Muscle of arm (tissue), 12 donors: Measurements from ENCODE around the gene GAN. TPM values are rescaled to one million over a fixed set of nuclear protein-coding genes. Genes with fewer than 3 reads are reported as not detected.
A peak's percentile ranks its signal among the peaks of the same experiment; 100 is the strongest.
"Not testable (repeated sequence)": the region's sequence is repeated elsewhere in the genome, so short reads cannot be mapped to it uniquely, and the experiment has no call there.

ENCODE experiments used
- DNase-seq: peaks from one replicate; pipeline ENCODE4 v3.0.0-alpha.2; 2013
- polyA plus RNA-seq, 12 donors: library from polyadenylated mRNA; unstranded; fragments of 120-200 nt; gene quantifications; one replicate each; pipeline ENCODE4 v1.2.1, GENCODE V29; 2013; ENCODE audit not compliant: insufficient read length in 12 of 12

GAN gene
- polyA plus RNA-seq, 12 donors = 1.8 to 3.8 (median 2.9) TPM; not detected in 1

- no peak for DNase-seq
Observed at GRCh38 chr16:81397879-81398520, 83.2 kb downstream of the GAN start.

- no peak for DNase-seq
Observed at GRCh38 chr16:81399909-81400308, 85.1 kb downstream of the GAN start.

GRCh38 chr16:81401035-81401950, 86.5 kb downstream of the GAN start:
- no peak for DNase-seq

- no peak for DNase-seq
Observed at GRCh38 chr16:81403208-81403600, 88.4 kb downstream of the GAN start.

GRCh38 chr16:81403601-81404391, 89.0 kb downstream of the GAN start:
- peak; percentile 81 for DNase-seq

- not testable (repeated sequence) for DNase-seq
Observed at GRCh38 chr16:81405002-81405401, 90.2 kb downstream of the GAN start.

- DNase-seq = no peak
Observed at GRCh38 chr16:81405702-81406113, 90.9 kb downstream of the GAN start.

- no peak for DNase-seq
Observed at GRCh38 chr16:81408409-81408950, 93.7 kb downstream of the GAN start.

- no peak for DNase-seq
Observed at GRCh38 chr16:81409016-81409556, 94.3 kb downstream of the GAN start.

- DNase-seq = no peak
Observed at GRCh38 chr16:81410643-81411293, 96.0 kb downstream of the GAN start.

- DNase-seq = no peak
Observed at GRCh38 chr16:81413245-81413990, 98.7 kb downstream of the GAN start.

- no peak for DNase-seq
Observed at GRCh38 chr16:81415751-81416150, 101.0 kb downstream of the GAN start.

GRCh38 chr16:81416749-81417148, 102.0 kb downstream of the GAN start:
- no peak for DNase-seq

- DNase-seq = no peak
Observed at GRCh38 chr16:81417210-81417609, 102.4 kb downstream of the GAN start.

- no peak for DNase-seq
Observed at GRCh38 chr16:81419806-81420205, 105.0 kb downstream of the GAN start.

GRCh38 chr16:81421126-81421525, 106.4 kb downstream of the GAN start:
- DNase-seq = no peak

GRCh38 chr16:81421536-81421935, 106.8 kb downstream of the GAN start:
- no peak for DNase-seq

GRCh38 chr16:81422153-81422552, 107.4 kb downstream of the GAN start:
- not testable (repeated sequence) for DNase-seq

GRCh38 chr16:81424771-81425170, 110.0 kb downstream of the GAN start:
- DNase-seq = no peak

GRCh38 chr16:81427219-81427618, 112.5 kb downstream of the GAN start:
- DNase-seq = no peak
